Stimulated activated CD8-positive, alpha-beta memory T cell treated with anti-CD3 and anti-CD28 coated beads, Interleukin-15, amount 100 ng/mL, for 4 hours (primary cell): ENCODE results near the gene ZMIZ1.

Experiments
- DNase-seq, 2 donors: peaks; one replicate each; pipeline ENCODE4 v3.0.0-alpha.2; 2020; ENCODE audit warnings: low read depth in 2 of 2

ZMIZ1 gene

DNA sequence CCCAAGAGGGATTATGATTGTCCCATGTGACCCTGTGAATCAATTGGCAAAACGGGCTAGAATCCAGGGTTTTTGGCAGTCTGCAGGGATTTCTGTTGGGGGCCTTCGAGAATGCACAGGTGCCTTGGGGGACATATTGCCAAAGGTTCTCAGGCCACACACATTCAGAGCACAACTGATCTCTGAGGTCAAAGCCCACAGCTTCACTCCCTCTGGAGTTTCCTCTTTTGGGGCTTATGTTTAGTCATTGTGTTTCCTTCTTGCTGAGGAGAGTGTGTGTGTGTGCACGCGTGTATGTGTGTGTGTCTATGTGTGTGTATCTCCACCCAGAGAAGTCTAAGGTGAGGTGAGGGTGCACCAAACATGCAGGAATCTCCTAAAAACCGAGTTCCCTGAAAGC is 287.3 kb downstream of the ZMIZ1 start:
- DNase-seq, result no peak

DNA sequence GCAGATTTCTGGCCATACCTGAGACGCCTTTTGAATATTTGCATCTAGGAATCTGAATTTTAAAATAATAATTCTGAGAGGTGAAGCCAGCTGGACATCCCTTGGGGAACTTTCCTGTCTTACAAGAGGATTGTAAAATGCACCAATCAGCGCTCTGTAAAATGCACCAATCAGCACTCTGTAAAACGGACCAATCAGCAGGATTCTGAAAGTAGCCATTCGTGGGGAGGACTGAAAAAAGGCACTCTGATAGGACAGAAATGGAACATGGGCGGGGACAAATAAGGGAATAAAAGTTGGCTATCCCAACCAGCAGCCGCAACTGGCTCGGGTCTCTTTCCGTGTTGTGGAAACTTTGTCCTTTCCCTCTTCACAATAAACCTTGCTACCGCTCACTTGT is 288.4 kb downstream of the ZMIZ1 start:
- no peak for DNase-seq

DNA sequence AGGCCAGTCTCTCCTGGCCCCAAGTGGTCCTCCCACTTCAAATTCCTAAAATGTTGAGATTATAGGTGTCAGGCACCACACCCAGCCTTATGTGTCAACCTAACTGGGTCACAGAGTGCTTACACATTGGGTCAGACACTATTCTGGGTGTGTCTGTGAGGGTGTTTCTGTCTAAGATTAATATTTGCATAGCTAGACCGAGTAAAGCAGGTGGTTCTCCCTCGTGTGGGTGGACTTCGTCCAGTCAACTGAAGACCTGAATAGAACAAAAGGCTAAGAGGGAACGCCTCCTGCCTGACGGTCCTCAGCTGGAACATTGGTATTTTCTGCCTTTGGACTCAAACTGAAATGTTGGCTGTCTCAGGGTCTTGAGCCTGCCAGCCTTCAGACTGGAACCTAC is 290.0 kb downstream of the ZMIZ1 start:
- no peak for DNase-seq

DNA sequence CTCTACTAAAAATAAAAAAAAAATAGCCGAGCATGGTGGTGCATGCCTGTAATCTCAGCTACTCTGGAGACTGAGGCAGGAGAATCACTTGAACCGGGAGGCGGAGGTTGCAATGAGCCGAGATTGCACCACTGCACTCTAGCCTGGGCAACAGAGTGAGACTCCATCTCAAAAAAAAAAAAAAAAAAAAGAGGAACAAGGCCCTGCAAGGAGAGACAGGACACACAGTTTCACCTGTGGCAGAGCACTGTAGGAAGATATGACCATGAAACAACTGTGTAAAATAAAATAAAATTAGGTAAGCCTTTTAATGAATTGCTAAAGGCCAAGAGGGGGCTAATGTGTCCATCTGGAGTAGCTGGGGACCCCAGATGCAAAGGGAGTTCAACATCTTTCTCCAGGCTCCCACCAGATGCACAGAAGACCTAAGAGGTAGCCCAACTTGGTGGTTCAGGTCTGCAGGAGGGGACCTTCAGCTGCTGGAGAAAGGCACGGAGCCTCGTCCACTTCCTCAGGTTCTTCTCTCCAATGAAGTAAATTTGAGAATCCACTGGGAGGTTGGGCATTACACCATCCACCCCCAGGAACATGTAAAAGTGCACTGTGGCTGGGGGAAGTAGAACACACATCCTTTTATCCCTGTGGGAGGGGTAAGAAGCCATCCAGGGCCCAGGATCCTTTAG is 291.2 kb downstream of the ZMIZ1 start:
- DNase-seq, result no peak

DNA sequence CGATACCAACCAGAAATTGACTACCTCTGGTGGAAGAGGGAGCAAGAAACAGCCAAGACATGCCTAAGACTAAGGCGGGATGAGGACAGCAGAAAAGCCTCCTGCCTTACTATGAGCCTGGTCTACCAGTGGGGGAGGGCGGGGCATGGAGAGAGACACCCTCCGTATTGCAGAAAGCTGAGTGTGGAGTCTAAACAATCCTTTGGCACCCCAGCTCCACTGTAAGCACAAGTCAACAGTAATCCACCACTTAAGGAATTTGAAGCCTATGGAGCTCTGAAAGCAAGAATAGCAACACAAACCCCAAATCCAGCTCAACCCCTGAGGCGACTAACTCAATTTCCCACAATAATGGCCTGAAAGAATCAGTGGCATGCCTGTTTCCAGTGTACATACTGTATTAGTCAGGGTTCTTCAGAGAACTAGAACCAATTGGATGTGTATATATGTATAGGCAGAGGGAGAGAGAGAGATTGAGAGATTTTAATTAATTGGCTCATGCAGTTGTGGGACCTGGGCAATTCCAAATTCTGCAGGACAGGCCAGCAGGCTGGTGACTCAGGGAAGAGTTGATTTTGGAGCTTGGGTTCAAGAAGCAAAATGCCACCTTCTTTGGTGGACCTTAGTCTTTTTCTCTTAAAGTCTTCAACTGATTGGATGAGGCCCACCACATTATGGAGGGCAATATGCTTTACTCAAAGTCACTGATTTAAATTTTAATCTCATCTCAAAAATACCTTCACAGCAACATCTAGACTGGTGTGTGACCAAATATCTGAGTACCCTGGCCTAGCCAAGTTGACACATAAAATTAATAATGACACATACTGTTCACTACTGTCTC is 292.0 kb downstream of the ZMIZ1 start:
- no peak for DNase-seq

DNA sequence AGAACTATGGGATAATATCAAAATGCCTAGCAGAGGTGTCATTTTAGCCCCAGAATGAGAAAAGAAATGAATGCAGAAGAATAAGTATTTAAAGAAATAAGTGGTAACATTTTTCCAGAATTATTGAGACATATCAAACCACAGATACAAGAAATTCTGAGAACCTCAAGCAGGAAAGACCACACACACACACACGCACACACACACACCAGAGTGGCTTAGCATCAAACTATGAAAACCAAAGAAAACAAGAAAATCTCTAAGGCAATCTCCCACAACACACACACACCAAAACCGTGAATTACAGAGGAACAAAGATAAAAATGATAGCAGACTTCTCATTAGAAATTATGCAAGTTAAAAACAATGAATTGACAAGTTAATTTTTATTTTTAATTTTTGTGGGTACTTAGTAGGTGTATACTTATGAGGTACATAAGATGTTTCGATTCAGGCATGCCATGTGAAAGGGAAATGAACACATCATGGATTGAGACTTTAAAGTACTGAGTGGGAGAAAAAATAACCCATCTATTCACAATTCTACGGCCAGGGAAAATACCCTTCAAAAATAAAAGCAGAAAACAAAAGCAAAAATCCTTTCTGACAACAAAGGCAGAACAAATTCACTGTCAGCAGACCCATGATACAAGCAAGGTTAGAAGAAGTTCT is 293.1 kb downstream of the ZMIZ1 start:
- no peak for DNase-seq
